HG02571 (cell line): ENCODE measurements around the gene KRT33A.
"Not testable (repeated sequence)": the region's sequence is repeated elsewhere in the genome, so short reads cannot be mapped to it uniquely, and the experiment has no call there.

ENCODE experiments used
- ATAC-seq: cut with Tn5 transposase; IDR thresholded peaks from one replicate; pipeline ENCODE4 v1.9.1; 2021; ENCODE audit warnings: mild to moderate bottlenecking, moderate library complexity; ENCODE audit not compliant: unreplicated experiment

KRT33A gene

DNA sequence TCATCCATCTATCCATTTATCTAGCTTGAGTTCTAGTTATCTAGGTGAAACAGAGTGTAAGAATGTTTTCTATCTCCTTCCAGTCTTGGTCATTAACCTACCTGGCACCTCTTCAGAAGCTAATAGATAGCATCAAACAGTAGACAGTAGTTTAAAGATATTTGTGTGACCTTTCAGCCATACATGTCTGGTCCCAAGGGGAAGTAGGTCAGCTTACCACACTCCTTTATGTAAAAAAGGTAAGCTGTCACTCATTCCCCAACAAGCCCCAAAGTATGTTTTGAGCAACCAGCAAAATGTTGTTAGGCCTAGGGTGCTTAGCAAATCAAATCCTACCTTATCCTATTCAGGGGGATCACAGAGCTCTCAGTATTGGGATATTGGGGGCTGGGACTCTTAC lies 15.4 kb upstream of the KRT33A start:
- ATAC-seq = no peak

DNA sequence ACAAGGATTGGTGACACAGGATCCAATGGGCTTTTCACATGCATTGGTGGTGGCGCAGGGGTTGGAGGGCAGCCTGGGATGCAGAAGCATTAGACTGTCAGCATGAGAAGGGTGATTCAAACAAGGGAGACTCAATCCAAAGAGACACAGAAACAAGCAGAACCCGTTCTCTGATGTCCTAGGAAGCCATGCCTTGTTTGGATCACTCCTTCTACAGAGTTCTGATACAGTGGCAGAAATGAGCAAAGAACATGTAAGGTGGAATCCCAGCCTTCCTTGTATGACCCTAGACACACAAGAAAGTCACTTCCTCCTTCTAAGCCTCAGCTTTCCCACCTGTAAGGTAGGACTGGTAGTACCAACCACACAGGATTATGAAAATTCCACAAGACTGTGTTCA lies 13.3 kb upstream of the KRT33A start:
- no peak for ATAC-seq

DNA sequence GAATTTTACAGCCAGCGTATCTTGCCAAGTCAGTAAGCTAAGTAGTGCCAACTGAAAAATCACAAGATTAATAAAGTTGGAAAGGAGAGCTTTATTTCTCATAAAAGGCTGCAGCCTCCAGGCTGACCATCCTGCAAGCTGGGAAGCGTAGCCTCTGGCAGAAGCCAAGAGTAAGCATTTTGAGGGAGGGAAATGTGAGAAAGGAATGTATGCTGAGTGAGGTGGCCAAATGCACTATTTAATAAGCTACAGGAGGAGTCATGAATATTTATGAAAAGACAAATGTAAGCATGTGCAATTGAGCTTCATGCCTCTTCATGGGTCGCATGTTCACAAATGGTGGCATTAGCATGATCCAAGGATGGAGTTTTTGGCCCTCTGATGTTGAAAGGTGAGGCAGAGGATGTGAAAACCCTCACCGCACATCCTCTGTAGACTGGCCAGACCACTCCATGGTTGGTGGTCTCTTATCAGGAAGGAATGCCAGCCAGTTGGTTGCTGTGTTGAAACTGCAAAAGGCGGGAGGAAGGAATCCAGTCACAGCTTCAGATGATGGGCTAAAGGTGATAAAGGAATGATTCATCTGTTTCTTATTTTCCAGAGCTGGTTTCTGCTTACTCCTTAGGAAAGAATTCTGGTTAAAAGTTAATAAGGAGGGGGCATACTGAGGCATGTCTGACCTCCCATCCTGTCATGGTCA lies 9.8 kb upstream of the KRT33A start:
- no peak for ATAC-seq

DNA sequence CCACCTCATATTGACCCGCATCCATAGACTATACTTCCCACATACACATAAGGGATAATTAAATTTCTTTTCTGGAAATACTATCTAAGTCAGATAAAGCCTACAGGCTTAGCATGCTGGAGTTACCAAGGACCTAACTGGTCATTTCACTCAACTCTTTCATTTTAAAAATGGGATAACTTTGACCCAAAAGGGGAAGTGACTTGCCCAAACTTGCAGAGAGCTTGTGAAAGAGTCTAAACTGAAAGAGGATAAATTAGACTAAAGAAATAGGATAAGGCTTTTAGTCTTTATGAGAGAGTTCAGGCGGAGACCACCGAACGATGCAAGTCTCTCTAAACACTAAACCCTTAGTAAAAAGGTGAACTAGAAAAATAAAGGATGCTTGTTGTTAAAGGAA lies 3.9 kb upstream of the KRT33A start:
- ATAC-seq = no peak

DNA sequence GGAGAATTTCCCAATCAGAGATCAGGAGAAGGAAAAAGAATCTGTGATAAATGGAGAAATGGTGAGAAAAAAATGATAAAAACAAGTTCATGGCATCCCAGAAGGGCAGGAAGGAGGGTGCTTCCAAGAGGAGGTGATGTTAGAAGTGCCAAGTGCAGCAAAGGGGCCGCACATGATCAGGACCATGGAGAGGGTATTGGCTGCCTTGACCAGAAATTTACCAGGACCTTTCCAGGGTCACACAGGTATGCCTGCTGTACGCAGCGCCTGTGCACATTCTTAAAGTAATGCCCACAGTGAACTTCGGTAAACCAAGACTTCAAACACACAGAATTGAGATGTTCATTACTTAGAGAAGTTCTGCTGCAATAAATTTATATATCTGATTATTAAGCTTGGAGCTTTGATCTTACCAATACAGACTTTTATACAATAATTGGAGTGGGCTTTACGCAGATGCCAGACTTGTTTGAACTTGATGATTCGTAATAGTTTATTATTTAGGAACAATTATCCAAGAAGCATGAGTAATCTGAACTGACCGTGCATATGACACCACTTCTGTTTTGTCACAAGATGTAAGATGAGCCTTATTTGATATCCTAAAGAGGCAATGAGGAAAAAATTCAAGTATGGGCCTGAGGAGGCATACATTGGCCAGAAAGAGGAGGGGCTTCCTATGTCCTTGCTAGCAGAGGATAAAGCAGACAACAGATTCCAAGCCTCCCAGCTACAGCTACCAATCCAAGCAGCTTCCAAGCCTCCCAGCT lies 2.2 kb upstream of the KRT33A start:
- ATAC-seq = no peak

DNA sequence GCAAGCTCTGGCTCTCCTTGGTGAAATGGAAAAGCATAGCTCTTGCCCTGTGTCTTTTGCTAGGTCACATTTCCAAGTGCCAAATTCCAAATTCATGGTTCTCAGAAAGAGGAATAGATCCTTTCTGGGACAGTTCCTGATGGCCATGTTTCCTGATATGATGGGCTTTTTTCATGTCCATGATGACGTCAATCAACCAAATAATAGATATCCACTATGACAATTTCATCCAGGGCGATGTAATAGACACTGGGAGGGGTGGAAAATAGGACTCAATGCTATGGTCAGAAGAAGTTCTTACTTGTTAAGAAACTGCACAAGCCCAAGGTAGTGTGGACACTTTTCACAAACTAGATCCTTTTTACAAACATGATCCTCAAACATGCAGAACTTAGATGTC lies 549 bp upstream of the KRT33A start:
- ATAC-seq = no peak

DNA sequence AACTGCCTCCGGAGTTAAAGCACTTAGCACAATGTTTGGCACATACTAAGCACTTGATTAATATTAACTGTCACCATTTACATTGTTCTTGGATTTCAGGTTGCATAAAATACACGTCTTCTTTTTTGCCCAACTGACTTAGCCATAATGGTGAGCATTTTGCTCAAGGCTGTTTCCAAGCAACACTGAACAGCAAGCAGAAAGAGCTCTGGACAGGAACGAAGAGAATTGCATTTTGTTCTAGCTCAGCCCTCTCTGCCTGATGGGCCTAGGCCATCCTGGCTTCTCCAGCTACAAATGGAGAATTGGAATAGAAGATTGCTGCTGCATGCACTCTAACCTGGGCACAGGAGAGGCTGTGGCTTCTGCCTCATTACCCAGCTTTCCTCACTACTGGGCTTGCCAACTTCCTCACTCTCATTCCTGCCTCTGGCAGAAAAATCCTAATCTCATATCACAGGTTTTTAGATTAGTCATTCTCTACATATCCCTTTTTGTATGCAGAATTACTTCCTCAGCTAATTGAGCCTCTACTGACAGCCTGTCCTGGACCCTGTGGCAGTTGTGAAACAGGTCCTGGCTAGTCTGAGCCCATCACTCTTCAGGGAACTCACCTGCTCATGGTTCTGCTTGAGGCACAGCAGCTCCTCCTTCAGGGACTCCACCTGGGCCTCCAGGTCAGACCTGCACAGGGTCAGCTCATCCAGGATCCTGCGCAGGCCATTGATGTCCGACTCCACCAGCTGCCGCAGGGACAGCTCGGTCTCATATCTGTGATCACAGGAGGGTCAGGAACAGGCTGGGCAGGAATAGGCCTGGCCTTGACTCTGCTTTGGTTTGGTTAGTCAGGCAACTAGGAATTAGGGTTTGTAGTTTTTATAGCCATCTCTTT lies 2.5 kb downstream of the KRT33A start:
- no peak for ATAC-seq

DNA sequence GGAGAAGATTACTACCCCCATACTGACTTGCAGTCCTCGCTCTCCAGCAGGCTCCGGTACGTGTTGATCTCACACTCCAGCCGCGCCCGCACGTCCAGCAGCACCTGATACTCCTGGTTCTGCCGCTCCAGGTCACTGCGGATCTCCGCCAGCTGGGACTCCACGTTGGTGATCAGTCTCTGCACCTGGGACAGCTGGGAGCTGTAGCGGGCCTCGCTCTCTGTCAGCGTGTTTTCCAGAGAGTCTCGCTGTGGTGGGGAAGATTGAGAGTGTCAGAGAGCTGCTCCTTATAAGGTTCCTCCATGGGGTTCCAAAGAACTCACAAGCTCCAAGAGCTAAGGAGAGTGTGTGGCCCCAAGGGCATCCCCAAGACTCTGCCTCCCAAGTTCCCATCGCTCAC lies 4.2 kb downstream of the KRT33A start:
- not testable (repeated sequence) for ATAC-seq

DNA sequence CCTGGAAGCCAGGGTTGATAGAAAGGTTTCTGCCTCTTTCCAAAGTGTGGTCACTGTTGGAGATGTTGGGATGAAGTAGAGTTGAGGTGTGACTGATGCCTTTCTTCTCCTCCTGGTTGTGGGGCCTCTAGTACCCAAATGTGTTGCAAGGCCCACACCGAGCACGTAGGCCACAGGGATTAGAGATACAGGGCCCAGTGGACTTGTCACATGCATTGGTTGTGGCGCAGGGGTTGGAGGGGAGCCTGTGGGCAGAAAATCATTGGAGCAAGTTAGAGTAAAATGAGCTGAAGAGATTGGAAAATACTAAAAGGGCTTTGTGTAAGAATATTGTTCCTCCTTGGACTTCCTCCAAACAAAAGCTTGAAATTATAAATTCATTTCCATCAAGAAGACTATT lies 4.6 kb downstream of the KRT33A start:
- ATAC-seq = no peak

DNA sequence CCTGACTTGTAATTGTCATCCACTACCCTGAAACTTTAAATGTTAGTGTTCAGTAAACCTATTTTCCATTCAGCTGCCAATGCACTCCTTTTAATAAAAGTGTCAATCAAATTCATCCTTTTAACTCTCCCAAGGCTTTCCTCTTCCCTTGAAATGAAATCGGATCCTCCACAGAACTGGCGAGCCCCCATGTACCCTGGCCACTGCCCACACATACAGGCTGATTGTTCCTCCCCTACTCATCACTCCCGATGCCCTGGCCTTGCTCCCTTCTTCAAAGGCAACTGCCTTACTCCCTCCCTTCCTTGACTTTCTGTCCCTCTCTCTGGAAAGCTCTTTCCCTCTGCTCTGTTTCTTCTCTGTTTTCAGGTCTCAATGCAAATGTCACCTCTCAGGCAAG lies 7.6 kb downstream of the KRT33A start:
- ATAC-seq = no peak

DNA sequence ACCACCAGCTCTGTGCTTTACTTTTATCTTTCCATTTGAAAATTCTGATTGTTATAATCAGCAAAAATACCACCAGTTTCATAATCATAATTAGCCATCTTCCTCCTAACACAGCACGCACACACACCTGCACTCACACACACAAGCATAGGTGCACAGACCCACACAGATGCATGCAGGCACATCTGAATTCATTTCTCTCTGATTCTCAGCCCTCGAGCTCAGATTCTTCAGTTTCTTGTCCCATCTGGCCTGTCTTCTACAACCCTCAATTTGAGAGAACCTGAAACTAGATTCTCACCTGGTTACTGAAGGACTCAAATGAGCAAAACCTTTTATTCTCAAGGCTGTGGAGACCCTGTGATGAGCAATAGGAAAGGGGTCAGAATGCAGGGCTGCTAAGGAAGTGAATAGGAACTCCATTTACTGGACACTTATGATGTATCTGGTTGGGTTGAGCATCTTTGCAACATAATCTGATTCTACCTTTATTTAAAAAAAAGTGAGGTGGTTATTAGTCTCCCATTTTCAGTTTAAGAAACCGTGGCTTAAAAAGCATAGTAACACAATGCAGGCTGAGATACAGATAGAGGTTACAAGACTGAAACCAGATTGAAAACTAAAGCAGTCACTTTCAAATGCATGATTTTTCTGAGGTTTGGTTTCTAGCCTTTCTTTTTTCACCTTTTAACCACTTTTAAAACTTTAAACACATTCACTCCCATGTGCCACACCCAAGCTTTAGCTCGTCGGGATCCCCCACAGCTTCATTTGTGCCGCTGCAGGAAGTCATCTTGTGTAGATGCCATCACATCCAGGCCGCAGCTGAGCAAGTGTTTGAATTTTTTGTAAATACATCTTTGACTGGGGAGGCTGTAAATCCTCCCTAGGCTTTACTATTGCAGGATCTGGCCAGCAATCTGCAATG lies 9.4 kb downstream of the KRT33A start:
- ATAC-seq = no peak

DNA sequence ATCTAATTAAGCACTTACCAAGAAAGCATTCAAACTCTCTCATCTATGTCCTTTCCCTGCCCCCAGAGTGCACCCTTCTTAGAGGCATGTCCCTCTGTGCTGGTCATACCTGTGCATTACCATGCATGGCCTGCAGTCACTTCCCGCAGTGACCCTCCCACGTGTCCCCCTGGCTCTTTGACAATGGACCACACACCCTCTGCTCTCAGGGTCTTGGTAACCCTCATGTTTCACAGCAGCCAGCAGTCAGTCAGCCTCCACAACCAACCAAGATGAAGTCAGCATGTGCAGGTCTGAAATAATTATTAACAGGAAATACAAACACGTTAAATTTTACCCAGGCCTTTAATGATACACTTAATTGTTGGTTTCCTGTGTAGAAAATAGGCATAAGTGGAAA lies 10.1 kb downstream of the KRT33A start:
- ATAC-seq = no peak

DNA sequence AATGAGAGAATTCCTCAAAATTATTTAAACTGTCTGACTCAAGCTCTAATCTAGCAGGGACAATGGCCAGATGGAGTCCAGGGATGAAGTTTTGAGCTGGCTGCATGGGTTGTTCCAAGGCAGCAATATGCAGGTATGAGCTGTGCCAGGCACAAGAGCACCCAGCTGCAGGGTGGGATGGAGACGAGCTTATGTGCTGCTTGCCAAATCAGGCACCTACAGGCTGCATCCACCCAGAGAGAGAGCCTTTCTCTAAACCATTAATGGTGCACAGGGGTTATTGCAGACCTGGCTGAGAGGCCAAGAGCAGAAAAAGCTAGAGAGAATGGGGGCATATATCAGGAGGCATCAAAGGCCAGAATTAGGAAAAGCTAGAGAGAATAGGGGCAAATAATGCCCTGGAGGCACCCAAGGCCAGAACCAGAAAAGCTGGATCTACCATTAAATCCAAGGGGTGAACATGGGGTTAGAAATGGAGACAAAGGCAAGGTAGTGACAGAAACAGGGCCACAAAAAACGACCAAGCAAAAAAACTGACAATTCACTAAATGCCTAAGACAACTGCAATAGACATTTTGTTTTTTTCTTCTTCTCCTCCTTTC lies 11.0 kb downstream of the KRT33A start:
- ATAC-seq = no peak

DNA sequence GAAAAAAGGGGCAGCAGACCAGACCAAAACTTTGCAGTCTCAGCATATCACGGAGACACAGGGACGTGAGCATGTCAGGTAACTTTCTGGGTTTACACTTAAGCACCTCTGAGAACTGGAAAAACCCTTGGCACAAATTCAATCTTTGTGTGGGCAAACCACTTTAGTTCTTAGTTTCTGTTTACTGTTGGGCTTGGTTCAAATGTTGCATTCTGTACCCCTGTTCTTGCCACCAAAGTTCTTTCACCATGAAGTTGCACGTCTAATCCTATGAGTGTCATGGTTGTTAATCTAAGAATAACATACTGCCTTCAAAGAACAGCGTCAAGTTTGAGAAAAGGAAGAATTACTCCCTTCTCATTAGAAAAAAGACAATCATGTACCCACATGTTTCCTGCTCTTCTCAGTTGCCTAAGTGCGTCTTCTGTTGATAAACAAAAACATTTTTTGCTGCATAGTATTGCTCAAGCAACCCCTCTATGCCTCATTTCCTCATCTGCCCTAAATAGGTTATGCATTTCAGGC lies 11.6 kb downstream of the KRT33A start:
- no peak for ATAC-seq

DNA sequence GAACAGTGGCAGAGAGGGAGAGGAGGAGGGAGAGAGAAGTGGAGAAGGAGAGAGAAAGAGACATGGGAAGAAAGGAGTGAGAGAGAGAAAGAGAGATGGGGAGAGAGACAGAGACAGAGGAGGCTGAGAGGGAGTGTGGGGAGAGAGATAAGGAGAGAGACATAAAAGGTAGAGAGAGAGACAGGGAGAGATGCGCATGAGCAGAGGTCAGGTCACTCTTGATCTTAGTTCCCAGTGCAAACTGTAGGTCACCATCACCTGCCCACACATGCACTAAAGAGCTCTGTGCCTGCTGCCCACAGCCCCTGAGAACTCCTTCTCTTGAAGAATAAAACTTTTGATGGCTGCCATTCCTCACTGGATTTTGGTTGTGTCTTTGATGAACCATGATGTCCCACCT lies 14.9 kb downstream of the KRT33A start:
- no peak for ATAC-seq

DNA sequence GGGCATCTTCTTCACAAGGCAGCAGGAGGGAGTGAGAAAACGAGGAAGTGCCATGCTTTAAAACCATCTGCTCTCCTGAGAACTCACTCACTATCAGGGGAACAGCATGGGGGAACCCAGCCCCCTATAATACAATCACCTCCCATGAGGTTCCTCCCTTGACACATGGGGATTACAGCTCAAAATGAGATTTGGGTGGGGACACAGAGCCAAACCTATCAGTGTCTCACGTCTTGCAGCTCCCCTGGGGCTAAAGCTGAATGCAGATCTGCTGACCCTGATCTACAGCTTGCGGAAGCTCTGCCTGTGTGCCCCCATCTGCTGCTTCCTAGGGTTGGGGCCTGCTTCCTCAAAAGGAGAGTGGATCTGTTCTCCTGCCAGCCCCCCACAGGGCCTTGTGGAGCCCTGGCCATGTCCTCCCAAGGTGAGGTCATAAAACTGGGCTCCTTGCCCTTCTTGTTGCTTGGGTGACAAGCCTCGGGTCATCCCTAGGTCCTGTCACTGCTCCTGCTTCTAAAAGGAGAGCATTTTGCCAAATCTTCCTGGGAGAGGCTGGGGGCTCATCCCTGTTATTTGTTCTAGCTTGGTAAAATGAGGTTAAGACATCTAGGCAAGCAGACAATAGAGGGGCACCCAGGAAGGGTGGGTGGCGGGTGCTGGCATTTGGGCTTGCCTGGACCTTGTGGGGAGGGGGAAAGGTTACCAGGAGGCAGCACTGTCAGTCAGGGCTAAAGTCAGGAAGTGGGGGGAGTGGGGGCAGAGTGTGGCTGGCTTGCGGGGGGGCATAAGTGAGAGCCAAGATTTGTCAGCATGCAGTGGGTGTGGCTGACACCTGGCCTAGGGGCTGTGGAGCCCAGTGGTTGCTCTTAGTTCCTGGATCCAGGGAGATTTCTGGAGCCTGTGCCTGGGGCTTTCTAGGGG lies 16.0 kb downstream of the KRT33A start:
- ATAC-seq = no peak

DNA sequence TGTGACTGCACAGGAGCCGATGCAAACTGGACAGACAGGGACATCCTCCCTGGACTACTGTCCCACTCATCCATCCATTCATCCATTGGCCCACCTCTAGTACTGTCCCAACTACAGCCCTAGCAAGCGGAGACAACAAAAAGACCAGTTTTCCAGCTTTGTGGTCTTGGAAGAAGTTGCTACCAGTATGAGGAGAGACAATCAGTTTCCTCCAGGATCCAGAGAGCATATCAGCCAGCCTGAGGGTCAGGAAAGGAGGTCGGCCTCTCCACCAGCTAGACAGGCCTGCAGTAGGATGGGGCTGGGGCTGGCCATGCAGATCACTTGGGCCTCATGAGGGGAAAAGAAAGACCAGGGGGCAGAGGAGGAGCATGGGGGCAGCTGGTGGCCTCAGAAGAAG lies 16.8 kb downstream of the KRT33A start:
- no peak for ATAC-seq

DNA sequence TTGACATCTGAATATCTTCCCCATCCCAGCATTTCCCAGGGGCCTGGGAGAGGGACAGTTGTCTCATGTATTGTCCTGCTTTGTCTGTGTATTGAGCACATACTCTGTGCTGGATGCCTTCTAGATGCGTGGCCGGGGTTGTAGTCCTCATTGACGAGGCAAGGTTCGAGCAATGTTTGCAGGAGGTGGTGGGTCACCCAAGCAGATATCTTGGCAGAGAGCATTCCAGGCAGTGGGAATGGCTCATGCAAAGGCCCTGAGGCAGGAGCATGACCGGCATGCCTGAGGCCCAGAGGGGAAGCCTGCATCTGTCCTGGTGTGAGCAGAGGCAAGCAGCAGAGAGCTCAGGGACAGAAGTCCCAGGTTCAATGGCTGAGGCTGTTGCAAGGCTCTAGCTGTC lies 17.5 kb downstream of the KRT33A start:
- no peak for ATAC-seq

DNA sequence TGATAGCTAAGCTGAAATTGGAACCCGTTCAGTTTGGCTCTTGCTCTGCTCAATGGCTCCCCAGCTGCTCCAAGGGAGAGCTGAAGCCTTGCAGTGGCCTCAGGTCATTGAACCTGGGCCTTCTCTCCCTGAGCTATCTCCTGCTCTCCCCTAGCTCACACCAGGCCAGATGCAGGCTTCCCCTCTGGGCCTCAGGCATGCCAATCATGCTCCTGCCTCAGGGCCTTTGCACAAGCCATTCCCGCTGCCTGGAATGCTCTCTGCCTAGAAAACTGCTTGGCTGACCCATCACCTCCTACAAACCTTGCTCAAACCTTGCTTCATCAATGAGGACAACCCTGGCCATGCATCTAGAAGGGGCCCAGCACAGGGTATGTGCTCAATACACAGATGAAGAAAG lies 18.4 kb downstream of the KRT33A start:
- no peak for ATAC-seq
